Uterus (tissue), 2 donors: ENCODE results near the gene BTG4.

Source experiments
- CTCF ChIP-seq, 4 experiments: fragments of 200-600 bp in 2 of 4; fragments of 450-650 bp in 2 of 4; sonication (generic) in 2 of 4; IDR thresholded peaks; one replicate each; pipeline ENCODE4 v1.5.1; 2016 to 2019; ENCODE audit warnings: antibody characterized with exemption in 4 of 4, mild to moderate bottlenecking in 2 of 4, moderate library complexity in 1 of 4
- POLR2A ChIP-seq, 2 donors: fragments of 450-650 bp; IDR thresholded peaks; one replicate each; pipeline ENCODE4 v1.6.1; 2016; ENCODE audit warnings: antibody characterized with exemption in 2 of 2, mild to moderate bottlenecking in 1 of 2, moderate library complexity in 1 of 2

- TF ChIP-seq CTCF (IDR thresholded peaks at IDR 0.05) (no peak), POLR2A (IDR thresholded peaks at IDR 0.05) (no peak)
These were observed 20.2 kb upstream of the BTG4 start for GRCh38 chr11:111532365-111532709.
